SW480 (cell line): Measurements from ENCODE around the gene UBE2V1.

ENCODE experiments used
- DNase-seq: peaks from one replicate; pipeline ENCODE4 v3.0.0-alpha.2; 2016; ENCODE audit warnings: low spot score

The UBE2V1 gene

DNA sequence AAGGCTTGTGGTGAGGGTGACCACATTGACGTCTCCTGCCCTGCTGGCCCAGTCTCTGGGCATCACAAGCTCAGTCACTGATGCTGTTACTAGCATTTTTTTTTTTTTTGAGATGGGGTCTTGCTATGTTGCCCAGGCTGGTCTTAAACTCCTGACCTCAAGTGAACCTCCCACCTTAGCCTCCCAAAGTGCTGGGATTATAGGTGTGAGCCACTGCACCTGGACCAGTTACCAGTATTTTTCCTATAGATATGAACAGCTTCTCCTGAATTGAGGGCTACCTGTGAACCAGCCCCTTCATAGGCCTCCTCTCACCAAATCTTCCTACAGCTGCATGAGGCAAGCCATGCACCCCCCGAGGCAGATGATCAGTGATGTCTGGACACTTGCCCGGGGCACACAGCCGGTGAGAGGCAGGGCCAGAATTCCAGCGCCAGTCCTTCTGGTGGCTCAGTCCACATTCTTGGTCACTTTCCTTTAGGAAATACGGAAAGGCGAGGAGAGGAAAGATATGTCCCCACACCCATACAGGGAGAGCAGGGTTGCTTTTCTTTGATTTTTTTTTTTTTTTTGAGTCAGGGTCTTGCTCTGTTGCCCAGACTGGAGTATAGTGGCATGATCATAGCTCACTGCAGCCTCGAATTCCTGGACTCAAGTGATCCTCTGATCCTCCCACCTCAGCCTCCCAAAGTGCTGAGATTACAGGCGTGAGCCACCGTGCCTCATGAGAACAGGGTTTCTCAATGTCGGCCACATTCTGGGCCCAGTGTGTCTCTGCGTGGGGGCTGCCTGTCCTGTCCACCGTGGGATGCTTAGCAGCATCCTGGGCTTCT is 50.7 kb downstream of the UBE2V1 start:
- DNase-seq: no peak

- DNase-seq: no peak
Observed at GRCh38 chr20:50061151-50062005, 51.6 kb downstream of the UBE2V1 start.

GRCh38 chr20:50058662-50059402 is 54.1 kb downstream of the UBE2V1 start:
- no peak for DNase-seq

GRCh38 chr20:50057714-50058053 is 55.3 kb downstream of the UBE2V1 start:
- no peak for DNase-seq

DNA sequence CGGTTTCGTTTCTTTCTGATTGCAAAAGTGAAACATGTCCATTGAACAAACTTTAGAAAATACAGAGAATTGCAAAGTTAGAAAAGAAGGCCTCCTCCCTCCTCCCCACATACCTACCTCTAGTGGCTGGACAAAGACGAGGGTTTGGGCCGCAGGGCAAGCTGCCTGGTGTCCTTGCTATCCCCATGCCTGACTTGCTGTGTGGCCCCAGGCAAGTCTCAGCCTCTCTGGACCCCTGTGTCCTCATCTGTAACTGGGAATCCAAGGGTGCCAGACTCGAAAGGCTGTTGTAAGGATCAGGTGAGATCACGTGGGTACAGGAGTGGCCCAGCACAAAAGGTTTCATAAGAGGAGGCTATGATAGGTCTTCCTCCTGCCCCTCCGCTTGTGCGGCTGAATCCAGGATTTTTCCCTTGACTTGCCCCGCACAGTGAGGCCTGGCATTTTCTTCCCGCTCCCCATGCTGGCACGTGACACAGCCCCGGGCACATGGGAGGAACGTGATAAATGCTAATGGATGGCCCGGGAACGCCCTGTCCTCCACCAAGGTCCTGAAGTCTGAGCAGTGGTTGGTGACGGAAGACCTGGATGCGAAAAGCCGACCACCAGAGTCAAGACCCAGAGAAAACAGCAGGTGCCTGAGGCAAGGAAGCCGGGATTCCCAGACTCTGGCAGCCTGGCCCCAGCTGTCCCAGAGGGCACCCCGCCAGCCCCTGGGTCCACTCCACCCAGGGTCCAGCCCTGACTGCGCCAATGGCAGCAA is 55.8 kb downstream of the UBE2V1 start:
- no peak for DNase-seq

GRCh38 chr20:50056408-50056926 is 56.5 kb downstream of the UBE2V1 start:
- no peak for DNase-seq

GRCh38 chr20:50055524-50056083 is 57.3 kb downstream of the UBE2V1 start:
- DNase-seq: no peak

GRCh38 chr20:50054626-50055511 is 58.1 kb downstream of the UBE2V1 start:
- DNase-seq: peak; percentile 53

GRCh38 chr20:50054231-50054547 is 58.8 kb downstream of the UBE2V1 start:
- DNase-seq: no peak

GRCh38 chr20:50053362-50054230 is 59.4 kb downstream of the UBE2V1 start:
- DNase-seq: no peak

DNA sequence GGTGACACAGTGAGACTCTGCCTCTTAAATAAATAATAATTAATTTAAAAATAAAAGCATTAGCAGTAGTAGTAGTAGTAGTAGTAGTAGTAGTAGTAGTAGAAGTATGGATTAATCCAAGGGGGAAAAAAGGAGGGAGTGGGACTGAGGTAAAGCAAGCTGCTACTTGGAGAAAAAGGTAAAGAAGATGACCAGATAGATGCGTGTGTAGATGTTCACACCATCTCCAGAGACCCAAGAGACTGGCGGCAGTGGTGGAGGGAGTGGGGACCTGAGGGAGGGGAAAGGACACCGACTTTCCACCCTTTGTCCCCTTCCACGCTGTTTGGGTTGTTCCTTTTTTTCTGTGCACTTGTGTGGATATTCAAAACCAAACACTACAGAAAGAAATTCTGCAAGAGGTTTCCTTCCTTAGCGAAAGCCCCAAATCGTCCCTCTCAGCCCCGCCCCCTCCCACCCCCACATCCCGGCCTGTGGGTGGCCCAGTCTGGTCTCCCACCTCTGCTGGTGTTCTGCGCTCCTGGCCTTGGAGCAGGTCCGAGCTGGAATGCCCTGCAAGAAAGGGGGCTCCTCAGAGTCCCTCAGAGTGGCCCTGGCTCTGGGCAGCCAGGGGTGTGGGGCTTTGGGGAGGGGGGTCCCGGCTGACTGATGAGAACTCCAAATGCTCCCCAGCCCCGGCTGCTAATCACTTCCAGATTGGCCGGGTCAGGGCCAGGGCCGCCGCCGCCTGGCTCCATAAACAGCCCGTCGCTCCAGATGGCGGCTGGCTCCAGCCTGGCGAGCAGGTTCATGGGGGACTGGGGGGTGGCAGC is 60.2 kb downstream of the UBE2V1 start:
- DNase-seq: no peak

GRCh38 chr20:50050660-50051308 is 62.2 kb downstream of the UBE2V1 start:
- no peak for DNase-seq

DNA sequence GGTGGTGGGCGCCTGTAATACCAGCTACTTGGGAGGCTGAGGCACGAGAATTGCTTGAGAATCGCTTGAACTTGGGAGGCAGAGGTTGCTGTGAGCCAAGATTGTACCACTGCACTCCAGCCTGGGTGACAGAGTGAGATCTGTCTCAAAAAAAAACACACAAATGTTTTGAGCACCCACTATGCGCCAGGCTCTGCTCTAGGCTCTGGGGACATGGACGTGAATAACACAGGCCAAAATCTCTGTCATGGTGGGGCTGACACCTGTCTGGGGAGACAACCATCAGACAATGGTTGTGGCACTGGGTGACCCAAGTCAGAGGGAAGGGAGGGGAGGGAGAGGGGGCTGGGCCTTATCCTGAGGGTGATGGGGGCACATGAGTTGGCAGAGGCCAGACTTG is 62.7 kb downstream of the UBE2V1 start:
- no peak for DNase-seq

- DNase-seq: no peak
Observed at GRCh38 chr20:50049442-50050026, 63.4 kb downstream of the UBE2V1 start.

DNA sequence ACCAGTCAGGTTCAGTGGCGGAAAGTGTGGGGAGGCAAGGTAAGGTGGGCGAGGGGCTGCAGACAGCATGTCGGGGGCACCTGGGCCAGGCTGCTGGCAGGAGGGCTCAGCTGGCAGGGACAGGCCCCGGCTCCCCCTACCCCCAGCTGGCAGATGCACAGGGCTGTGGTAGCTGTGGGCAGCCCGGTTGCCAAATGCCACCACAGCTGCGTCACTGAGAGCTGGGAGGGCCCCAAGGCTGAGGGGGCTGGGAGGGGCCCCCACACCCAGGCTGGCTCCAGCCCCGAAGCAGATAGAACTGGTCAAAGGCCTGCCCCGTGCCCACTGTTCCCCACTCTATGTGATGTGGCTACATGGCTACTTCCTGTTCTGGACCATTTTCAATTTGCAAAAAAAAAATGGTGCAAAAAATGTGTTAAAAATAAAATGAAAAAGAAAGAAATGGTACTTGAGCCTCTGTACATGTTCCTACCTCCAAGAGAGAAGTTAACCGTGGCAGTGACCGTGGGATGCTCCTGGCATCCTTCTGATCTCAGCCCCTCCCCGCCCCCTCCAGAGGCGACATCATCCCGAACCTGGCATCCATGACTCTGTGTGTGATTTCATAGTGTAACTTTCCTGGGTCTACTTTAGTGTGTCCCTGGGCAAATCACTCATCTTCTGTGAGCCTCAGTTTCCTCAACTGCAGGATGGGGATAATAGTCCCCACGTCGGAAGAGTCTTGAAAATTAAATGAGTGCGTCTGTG is 64.4 kb downstream of the UBE2V1 start:
- peak; percentile 43 for DNase-seq

- DNase-seq: no peak
Observed at GRCh38 chr20:50044353-50044960, 68.5 kb downstream of the UBE2V1 start.
